HL-60 (cell line): ENCODE measurements around the gene CHTF18.
"Not testable (repeated sequence)": the region's sequence is repeated elsewhere in the genome, so short reads cannot be mapped to it uniquely, and the experiment has no call there.

Experiments
- DNase-seq, 2 experiments: peaks; one replicate each; pipeline ENCODE4 v3.0.0-alpha.2; 2010 to 2020; ENCODE audit warnings: low read depth in 1 of 2, low spot score in 1 of 2
- H3K27ac ChIP-seq: fragments of 250-450 bp; sonication (Bioruptor Pico); replicated peaks from 2 replicates; pipeline ENCODE4 v1.5.1; 2020; ENCODE audit warnings: mild to moderate bottlenecking, moderate library complexity
- H3K27me3 ChIP-seq: fragments of 250-450 bp; sonication (Bioruptor Pico); 2 replicates; pipeline ENCODE4 v1.5.1; 2021; ENCODE audit warnings: mild to moderate bottlenecking, moderate library complexity; ENCODE audit not compliant: insufficient read depth, poor library complexity, severe bottlenecking
- H3K4me3 ChIP-seq: replicated peaks from 2 replicates; pipeline ENCODE4 v1.5.1; 2011; ENCODE audit warnings: mild to moderate bottlenecking, control low read depth, low read length; ENCODE audit not compliant: insufficient read depth
- CTCF ChIP-seq: IDR thresholded peaks from one replicate; pipeline ENCODE4 v1.5.1; 2011; ENCODE audit warnings: low read length, control low read depth, inconsistent platforms; ENCODE audit not compliant: insufficient read depth
- GABPA ChIP-seq: IDR thresholded peaks from 2 replicates; pipeline ENCODE4 v1.6.1; 2012; ENCODE audit warnings: low read depth
- POLR2AphosphoS5 ChIP-seq: IDR thresholded peaks from 2 replicates; pipeline ENCODE4 v1.6.1; 2012; ENCODE audit warnings: low read depth
- REST ChIP-seq: IDR thresholded peaks from 2 replicates; pipeline ENCODE4 v1.6.1; 2012; ENCODE audit warnings: low read depth; ENCODE audit not compliant: insufficient replicate concordance
- SPI1 ChIP-seq: IDR thresholded peaks from 2 replicates; pipeline ENCODE4 v1.6.1; 2012; ENCODE audit warnings: low read depth, mild to moderate bottlenecking, borderline replicate concordance

CHTF18 gene

GRCh38 chr16:774086-775001 lies 14.1 kb upstream of the CHTF18 start:
- Histone ChIP-seq H3K4me3 (no peak overlapping the region), H3K27ac (no peak overlapping the region), H3K27me3 (peaks cover 3% of the 10 kb centered on the region)
- DNase-seq, result no peak
- no peak for TF ChIP-seq REST
- TF ChIP-seq CTCF, result no peak
- TF ChIP-seq SPI1, result no peak
- TF ChIP-seq POLR2AphosphoS5, result no peak
- TF ChIP-seq GABPA, result no peak

DNA sequence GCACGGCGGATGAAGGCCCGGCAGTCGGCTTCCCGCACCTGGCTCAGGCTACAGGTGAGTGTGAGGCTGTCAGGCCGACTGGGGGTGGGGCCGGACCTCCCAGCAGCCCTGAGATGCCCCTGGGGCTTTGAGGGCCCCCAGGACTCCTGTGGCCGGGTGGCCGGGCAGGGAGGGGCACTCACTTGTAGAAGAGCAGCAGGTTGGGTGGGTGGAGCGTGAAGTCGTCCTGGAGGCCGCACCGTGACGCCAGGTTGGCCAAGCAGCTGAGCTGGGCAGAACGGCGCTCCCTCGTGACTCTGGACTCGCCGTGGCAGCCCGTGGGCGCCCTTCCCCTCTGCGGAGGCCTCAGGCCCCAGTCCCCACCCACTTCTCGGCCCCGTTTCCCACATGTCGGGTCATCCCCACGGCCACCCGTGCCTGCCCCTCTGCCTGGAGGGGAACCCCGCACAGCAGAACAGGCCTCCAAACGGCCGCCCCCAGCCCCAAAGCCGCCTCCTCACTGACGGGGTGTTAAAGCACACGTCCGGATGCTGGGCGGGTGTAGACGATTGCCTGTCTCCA lies 13.1 kb upstream of the CHTF18 start:
- no peak for DNase-seq
- Histone ChIP-seq H3K27ac (no peak overlapping the region), H3K4me3 (no peak overlapping the region), H3K27me3 (peaks cover 3% of the 10 kb centered on the region)
- TF ChIP-seq SPI1 (no peak), POLR2AphosphoS5 (no peak), CTCF (no peak), REST (no peak), GABPA (no peak)

DNA sequence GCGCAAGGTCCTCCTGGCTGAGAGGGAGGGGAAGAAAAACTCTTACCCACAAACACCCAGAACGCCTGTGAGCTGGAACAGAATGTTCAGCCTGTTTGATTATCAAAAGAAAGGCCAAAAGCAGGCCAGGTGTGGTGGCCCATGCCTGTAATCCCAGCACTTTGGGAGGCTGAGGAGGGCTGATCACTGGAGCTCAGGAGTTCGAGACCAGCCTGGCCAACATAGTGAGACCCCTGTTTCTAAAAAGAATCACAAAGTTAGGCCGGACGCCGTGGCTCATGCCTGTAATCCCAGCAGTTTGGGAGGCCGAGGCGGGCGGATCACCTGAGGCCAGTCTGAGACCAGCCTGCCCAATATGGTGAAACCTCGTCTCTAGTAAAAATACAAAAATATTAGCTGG lies 12.1 kb upstream of the CHTF18 start:
- not testable (repeated sequence) for H3K4me3 ChIP-seq, H3K27ac ChIP-seq, H3K27me3 ChIP-seq, DNase-seq

DNA sequence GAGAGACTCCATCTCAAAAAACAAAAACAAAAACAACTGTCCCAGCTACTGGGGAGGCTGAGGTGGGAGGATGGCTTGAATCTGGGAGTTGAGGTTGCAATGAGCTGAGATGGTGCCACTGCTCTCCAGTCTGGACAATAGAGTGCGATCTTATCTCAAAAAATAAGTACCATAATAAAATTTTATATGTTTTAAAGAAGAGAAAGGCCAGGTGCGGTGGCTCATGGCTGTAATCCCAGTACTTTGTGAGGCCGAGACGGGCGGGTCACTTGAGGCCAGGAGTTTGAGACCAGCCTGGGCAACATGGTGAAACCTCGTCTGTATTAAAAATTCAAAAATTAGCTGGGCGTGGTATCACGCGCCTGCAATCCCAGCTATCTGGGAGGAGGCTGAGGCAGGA lies 11.6 kb upstream of the CHTF18 start:
- peaks cover 6% of the 10 kb centered on the region for H3K27me3 ChIP-seq
- no peak for DNase-seq
- H3K4me3 ChIP-seq, result no peak overlapping the region
- TF ChIP-seq POLR2AphosphoS5 (no peak), CTCF (no peak), SPI1 (no peak), REST (no peak), GABPA (no peak)
- no peak overlapping the region for H3K27ac ChIP-seq
